RWPE1 (cell line): Measurements from ENCODE around the gene DYNLL2.
"Not testable (repeated sequence)": the region's sequence is repeated elsewhere in the genome, so short reads cannot be mapped to it uniquely, and the experiment has no call there.

Source experiments
- CTCF ChIA-PET: fragments of 350-600 bp; sonication (Branson Sonifier 250); formaldehyde crosslinking; extraction: SDS; loops from one replicate; lab custom pipeline; 2021; lab: Yijun Ruan, JAX
- POLR2A ChIA-PET: fragments of 400-600 bp; formaldehyde crosslinking; extraction: SDS; loops from one replicate; lab custom pipeline; 2020; ENCODE audit warnings: antibody characterized with exemption; ENCODE audit not compliant: low non-redundant PET; lab: Yijun Ruan, JAX
- DNase-seq: peaks from one replicate; pipeline ENCODE4 v3.0.0; 2012; ENCODE audit warnings: low spot score
- H3K27ac ChIP-seq: fragments of 450-650 bp; 2 replicates; pipeline ENCODE4 v1.5.1; 2017
- CTCF ChIP-seq: fragments of 450-650 bp; conservative IDR thresholded peaks from 2 replicates; pipeline ENCODE4 v1.5.1; 2017; ENCODE audit warnings: low read depth, mild to moderate bottlenecking

Gene DYNLL2

GRCh38 chr17:58096892-58097291, 13.7 kb downstream of the DYNLL2 start:
- CTCF ChIA-PET, result interaction anchor here (0.5 to 0.6 kb wide), 2 partner anchors 121 to 235 kb away, joined by 4 read pairs; no protein-coding TSS in a partner anchor
- no peak overlapping the region for H3K27ac ChIP-seq
- no peak for TF ChIP-seq CTCF
- POLR2A ChIA-PET, result no interaction called here
- DNase-seq, result no peak

DNA sequence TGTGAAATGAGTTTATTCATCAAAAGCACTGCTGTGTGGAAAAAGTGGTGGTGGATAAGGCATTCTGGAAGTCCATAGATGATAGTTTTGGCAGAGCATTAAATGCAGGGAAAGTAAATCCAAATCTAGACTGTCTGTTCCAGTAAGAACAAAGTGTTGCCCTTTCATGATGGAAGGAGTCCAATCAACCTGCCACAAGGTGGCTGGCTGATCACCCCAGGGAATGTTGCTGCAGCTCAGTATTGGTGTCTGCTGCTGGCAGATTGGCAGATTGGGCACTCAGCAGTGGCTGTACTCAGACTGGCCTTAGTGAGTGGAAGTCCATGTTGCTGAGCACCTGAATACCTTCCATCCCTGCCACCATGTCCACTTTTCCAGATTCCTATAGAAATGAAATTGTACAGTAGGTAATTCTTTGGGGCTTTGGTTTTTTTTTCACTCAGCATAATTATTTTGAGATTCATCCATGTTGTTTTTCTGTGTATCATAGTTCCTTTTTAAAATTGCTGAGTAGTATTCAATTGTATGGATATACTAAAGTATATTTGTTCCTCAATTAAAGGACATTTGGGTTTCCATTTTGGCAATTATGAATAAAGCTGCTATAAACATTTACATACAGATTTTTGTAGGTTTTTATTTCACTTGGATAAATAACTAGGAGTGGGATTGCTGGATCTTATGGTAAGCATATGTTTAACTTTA, 14.3 kb downstream of the DYNLL2 start:
- no peak for DNase-seq
- no peak for TF ChIP-seq CTCF
- POLR2A ChIA-PET, result no interaction called here
- CTCF ChIA-PET, result interaction anchor here (0.6 to 0.8 kb wide), 2 partner anchors 236 to 239 kb away, joined by 4 read pairs; no protein-coding TSS in a partner anchor
- no peak overlapping the region for H3K27ac ChIP-seq

DNA sequence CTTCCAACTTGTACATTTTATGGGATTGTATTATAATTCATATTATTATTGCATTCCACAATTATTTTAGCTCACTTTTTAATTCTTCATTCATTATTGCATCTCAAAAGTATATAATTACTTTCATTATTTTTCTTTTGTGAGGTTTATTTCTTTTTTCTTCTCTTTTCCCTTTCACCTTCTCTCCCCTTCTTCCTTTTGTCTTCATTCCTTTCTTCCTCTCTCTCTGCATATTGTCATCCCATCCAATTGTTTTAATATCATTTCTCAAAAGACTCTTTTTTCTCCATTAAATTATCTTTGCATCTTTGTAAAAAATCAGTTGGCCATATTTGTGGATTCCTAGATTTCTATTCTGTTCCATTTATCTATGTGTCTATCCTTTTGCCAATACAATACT, 17.3 kb downstream of the DYNLL2 start:
- no peak for DNase-seq
- TF ChIP-seq CTCF, result no peak
- CTCF ChIA-PET, result no interaction called here
- no peak overlapping the region for H3K27ac ChIP-seq
- POLR2A ChIA-PET, result no interaction called here

GRCh38 chr17:58101898-58102297, 18.7 kb downstream of the DYNLL2 start:
- CTCF ChIA-PET, POLR2A ChIA-PET, DNase-seq, H3K27ac ChIP-seq: not testable (repeated sequence)

GRCh38 chr17:58105093-58105492, 21.9 kb downstream of the DYNLL2 start:
- POLR2A ChIA-PET, result no interaction called here
- CTCF ChIA-PET, result no interaction called here
- no peak overlapping the region for H3K27ac ChIP-seq
- no peak for DNase-seq
- TF ChIP-seq CTCF, result no peak

- DNase-seq, result no peak
- POLR2A ChIA-PET, result no interaction called here
- H3K27ac ChIP-seq, result no peak overlapping the region
- TF ChIP-seq CTCF, result no peak
- CTCF ChIA-PET, result no interaction called here
These were observed 24.1 kb downstream of the DYNLL2 start for GRCh38 chr17:58107306-58107705.

DNA sequence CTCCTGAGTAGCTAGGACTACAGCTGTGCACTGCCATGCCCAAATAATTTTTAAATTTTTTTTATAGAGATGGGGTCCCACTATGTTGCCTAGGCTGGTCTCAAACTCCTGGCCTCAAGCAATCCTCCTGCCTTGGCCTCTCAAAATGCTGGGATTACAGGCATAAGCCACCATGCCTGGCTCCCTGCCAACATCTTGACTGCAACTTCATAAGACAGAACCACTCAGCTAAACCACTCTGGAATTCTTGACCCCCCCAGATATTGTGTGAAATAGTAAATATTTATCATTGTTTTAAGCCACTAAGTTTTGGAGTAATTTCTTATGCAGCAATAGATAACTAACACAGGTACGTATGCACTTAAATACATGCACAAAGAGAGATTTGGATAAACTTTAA, 26.0 kb downstream of the DYNLL2 start:
- H3K27ac ChIP-seq, result no peak overlapping the region
- no peak for DNase-seq
- CTCF ChIA-PET, result no interaction called here
- TF ChIP-seq CTCF, result no peak
- POLR2A ChIA-PET, result no interaction called here
